Heart left ventricle (tissue), 16 donors: ENCODE measurements around the gene UBE4B. TPM values are rescaled to one million over a fixed set of nuclear protein-coding genes. Genes with fewer than 3 reads are reported as not detected.
"Not testable (repeated sequence)": the region's sequence is repeated elsewhere in the genome, so short reads cannot be mapped to it uniquely, and the experiment has no call there.

Experiments used
- ATAC-seq, 4 donors: fragments of 200-7000 bp; cut with Tn5 transposase; one replicate each; pipeline ENCODE4 v1.9.1; 2020 to 2022; ENCODE audit warnings: moderate library complexity in 4 of 4, mild to moderate bottlenecking in 3 of 4, moderate number of reproducible peaks in 1 of 4
- DNase-seq, 5 donors: peaks; one replicate each; pipeline ENCODE4 v3.0.0-alpha.2; 2020
- H3K27ac ChIP-seq, 12 donors: fragments of 200-600 bp; sonication (generic) in 4 of 12; one replicate each; pipeline versions ENCODE4 v1.5.0 to v1.8.0; 2016 to 2022; ENCODE audit warnings: mild to moderate bottlenecking in 2 of 12
- H3K27me3 ChIP-seq, 9 donors: fragments of 200-600 bp; sonication (generic) in 2 of 9; one replicate each; pipeline versions ENCODE4 v1.5.1 to v1.8.0; 2016 to 2022; ENCODE audit warnings: mild to moderate bottlenecking in 3 of 9
- H3K36me3 ChIP-seq, 9 donors: fragments of 200-600 bp; sonication (generic) in 2 of 9; one replicate each; pipeline versions ENCODE4 v1.5.0 to v1.8.0; 2018 to 2022; ENCODE audit warnings: mild to moderate bottlenecking in 2 of 9
- H3K4me1 ChIP-seq, 12 donors: fragments of 200-600 bp; sonication (generic) in 4 of 12; one replicate each; pipeline versions ENCODE4 v1.5.0 to v1.8.0; 2016 to 2022; ENCODE audit warnings: mild to moderate bottlenecking in 3 of 12
- H3K4me3 ChIP-seq, 12 donors: fragments of 200-600 bp; sonication (generic) in 4 of 12; one replicate each; pipeline versions ENCODE4 v1.5.0 to v1.8.0; 2017 to 2022; ENCODE audit warnings: mild to moderate bottlenecking in 9 of 12, moderate library complexity in 4 of 12
- H3K9me3 ChIP-seq, 12 donors: fragments of 200-600 bp; sonication (generic) in 4 of 12; one replicate each; pipeline versions ENCODE4 v1.5.0 to v1.8.0; 2016 to 2022; ENCODE audit warnings: mild to moderate bottlenecking in 1 of 12
- POLR2A ChIP-seq, 2 donors: fragments of 450-650 bp; IDR thresholded peaks; one replicate each; pipeline ENCODE4 v1.6.1; 2017; ENCODE audit warnings: antibody characterized with exemption in 2 of 2, mild to moderate bottlenecking in 2 of 2, moderate library complexity in 2 of 2
- WGBS, 4 donors: extraction: QIAGEN DNeasy Blood & Tissue Kit in 2 of 4; methylation state at CpG; one replicate each; pipeline versions ENCODE4 v1.1.5 to v1.1.7; 2013 to 2018; 5-methylcytosine and 5-hydroxymethylcytosine counted together
- intact Hi-C, 10 donors: fragments of 100-400 bp; cut with DNase I; formaldehyde crosslinking; loops; one replicate each; pipeline versions ENCODE4 v1.11.1 to v1.14.2; 2022
- polyA plus RNA-seq, 2 donors: library from polyadenylated mRNA; stranded (reverse); fragments of 200-250 nt; gene quantifications; one replicate each; pipeline ENCODE4 v1.2.3, GENCODE V29; 2013
- total RNA-seq, 9 donors: library from RNA; depleted of rRNA in 2 of 9; stranded (reverse); fragments of >200 nt in 2 of 9; fragmentation: NEBNext Ultra II Directional in 3 of 9; extraction: Animal tissue kit (Norgen Biotek cat#: 25700) in 3 of 9; gene quantifications; one replicate each; pipeline versions ENCODE4 v1.1.0 to v1.2.4, GENCODE V29; 2016 to 2023
- TF ChIP-seq, protein P1 (sequence below), 12 donors: fragments of 200-600 bp; sonication (generic) in 4 of 12; IDR thresholded peaks; one replicate each; pipeline versions ENCODE4 v1.5.0 to v1.8.0; 2018 to 2022; ENCODE audit warnings: antibody characterized with exemption in 12 of 12, mild to moderate bottlenecking in 5 of 12
- donor health status: ischemic (EF 13 %, LVEDD 7.1; RV severe dilation, severe dysfunction).
- donor health status: healthy with polysubstance abuse.
- donor health status: DM: no; HTN: yes; CAD: no.
- donor health status: DM: no; HTN: no; CAD: no.
- donor health status: ischemic (EF 25% LVEDD 6.9; RV normal size, moderate dysfunction).
- donor health status: ischemic (EF 25% LVEDD 5.7; RV mildly dilated, moderate dysfunction).
- donor health status: healthy.
- donor health status: DM: yes; HTN: yes; CAD: no.
- donor health status: ischemic (EF 35%, LVEDD 5.7; RV mildly dilated, moderate dysfunction).
- donor health status: nonischemic (EF 11% LVEDD 7.7; RV severe dilation, severe dysfunction).
- donor health status: DM: yes; HTN: yes; CAD: no.
- donor health status: PGD.
- donor health status: ischemic (EF 29% LVEDD 5.4; RV normal size, mild dysfunction).
- donor health status: nonischemic (EF 23%, LVEDD 6.1; RV moderate dilation, normal function).

Gene UBE4B
- total and polyA plus RNA-seq, 11 donors: 18.5 to 132 (median 67.3) TPM

DNA sequence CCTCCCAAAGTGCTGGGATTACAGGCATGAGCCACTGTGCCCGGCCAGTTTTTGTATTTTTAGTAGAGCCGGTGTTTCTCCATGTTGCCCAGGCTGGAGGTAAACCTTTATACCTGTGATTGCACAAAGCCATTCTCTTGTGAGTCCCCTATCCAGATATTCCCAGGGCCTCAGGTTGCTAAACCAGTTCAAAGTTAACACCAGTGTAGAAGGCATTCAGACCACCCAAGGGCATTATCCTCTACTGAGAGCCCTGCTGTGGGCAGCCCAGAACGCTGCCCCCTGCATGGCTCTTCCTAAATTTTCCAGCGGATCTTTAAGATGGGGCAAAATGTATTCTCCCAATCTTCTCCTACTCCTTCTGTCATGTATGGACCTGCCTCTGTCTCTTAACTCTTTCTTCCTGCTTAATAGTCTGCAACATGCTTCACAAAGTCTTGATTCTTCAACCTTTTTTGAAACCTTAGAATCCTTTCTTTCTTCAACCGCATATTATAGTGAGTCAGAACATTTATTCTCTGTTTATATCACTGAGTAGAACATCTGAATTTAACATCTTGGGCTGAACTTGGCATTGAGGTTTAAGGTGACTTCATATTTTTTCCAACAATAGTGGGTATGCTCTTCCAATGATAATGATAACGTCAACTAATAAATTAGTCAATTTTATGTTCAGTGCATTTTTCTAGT is 36.0 kb downstream of the UBE4B start:
- 83 to 84% (median 84%) methylated on average over 6 of the region's 6 CpGs for WGBS, 4 donors
- peaks cover 0 to 16% (median 8%) of the 10 kb centered on the region in 9 donors for H3K36me3 ChIP-seq
- ATAC-seq: no peak
- H3K9me3 ChIP-seq: no peaks in the 10 kb centered on the region
- TF ChIP-seq, protein P1, sequence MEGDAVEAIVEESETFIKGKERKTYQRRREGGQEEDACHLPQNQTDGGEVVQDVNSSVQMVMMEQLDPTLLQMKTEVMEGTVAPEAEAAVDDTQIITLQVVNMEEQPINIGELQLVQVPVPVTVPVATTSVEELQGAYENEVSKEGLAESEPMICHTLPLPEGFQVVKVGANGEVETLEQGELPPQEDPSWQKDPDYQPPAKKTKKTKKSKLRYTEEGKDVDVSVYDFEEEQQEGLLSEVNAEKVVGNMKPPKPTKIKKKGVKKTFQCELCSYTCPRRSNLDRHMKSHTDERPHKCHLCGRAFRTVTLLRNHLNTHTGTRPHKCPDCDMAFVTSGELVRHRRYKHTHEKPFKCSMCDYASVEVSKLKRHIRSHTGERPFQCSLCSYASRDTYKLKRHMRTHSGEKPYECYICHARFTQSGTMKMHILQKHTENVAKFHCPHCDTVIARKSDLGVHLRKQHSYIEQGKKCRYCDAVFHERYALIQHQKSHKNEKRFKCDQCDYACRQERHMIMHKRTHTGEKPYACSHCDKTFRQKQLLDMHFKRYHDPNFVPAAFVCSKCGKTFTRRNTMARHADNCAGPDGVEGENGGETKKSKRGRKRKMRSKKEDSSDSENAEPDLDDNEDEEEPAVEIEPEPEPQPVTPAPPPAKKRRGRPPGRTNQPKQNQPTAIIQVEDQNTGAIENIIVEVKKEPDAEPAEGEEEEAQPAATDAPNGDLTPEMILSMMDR (IDR thresholded peaks at IDR 0.05): no peak
- no peak for TF ChIP-seq POLR2A (IDR thresholded peaks at IDR 0.05)
- intact Hi-C loops: loop anchor here in 1 of 10 donors (5.0 kb wide), 1 partner anchor 39 kb away; no protein-coding TSS in a partner anchor
- H3K4me1 ChIP-seq: peaks cover 6 to 62% (median 38%) of the 10 kb centered on the region in 12 donors
- DNase-seq: no peak
- H3K4me3 ChIP-seq: no peak overlapping the region
- no peaks in the 10 kb centered on the region for H3K27me3 ChIP-seq
- peak overlapping the region in 7 of 12 donors; percentile 5 to 93 (median 46) for H3K27ac ChIP-seq

DNA sequence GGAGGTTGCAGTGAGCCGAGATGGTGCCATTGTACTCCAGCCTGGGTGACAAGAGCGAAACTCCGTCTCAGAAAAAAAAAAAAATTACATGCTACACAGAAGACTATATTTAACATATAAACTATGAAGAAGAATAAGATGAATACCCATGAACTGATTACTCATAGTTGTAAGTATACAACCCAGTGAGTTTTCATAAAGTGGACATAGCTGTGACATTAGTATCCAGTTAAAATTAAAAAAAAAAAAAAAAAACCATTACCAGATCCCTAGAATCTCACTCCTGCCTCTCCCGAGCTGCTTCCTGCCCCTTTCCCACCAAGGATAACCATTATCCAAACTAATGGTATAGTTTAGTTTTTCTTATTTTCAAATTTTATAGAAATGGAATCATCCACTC is 37.4 kb downstream of the UBE4B start:
- ATAC-seq: no peak
- Histone ChIP-seq H3K4me1 (peaks cover 5 to 58% (median 33%) of the 10 kb centered on the region in 12 donors), H3K4me3 (no peak overlapping the region), H3K9me3 (no peaks in the 10 kb centered on the region), H3K27ac (peak overlapping the region in 1 of 12 donors; percentile 85), H3K27me3 (no peaks in the 10 kb centered on the region), H3K36me3 (peaks cover 0 to 16% (median 8%) of the 10 kb centered on the region in 9 donors)
- intact Hi-C loops: no loop called here
- WGBS, 4 donors: 92 to 97% (median 94%) methylated on average over 4 of the region's 4 CpGs
- TF ChIP-seq, protein P1 (IDR thresholded peaks at IDR 0.05): no peak
- TF ChIP-seq POLR2A (IDR thresholded peaks at IDR 0.05): no peak
- DNase-seq: no peak

DNA sequence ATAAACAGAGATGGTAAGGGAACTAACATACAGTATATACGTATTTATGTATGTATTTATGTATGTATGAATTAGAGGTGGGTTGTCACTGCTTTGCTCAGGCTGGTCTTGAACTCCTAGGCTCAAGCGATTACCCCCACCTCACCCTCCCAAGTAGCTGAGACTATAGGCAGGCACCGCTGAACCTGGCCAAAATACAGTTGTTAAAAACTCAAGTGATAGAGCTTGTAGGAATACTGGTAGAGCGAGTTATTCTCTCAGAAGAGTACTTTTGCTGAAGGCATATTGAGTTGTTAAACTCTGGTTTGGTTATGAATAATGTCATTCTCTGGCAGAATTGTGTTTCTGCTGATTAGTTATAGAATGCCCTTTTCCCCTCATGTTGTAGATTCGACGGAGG is 38.9 kb downstream of the UBE4B start:
- Histone ChIP-seq H3K9me3 (no peaks in the 10 kb centered on the region), H3K27me3 (no peaks in the 10 kb centered on the region), H3K4me1 (peaks cover 0 to 45% (median 22%) of the 10 kb centered on the region in 12 donors), H3K36me3 (peaks cover 0 to 20% (median 8%) of the 10 kb centered on the region in 9 donors), H3K4me3 (no peak overlapping the region), H3K27ac (peak overlapping the region in 1 of 12 donors; percentile 4)
- no peak for TF ChIP-seq POLR2A (IDR thresholded peaks at IDR 0.05)
- TF ChIP-seq, protein P1 (IDR thresholded peaks at IDR 0.05): no peak
- ATAC-seq: no peak
- intact Hi-C loops: no loop called here
- no peak for DNase-seq
- WGBS, 4 donors: 85 to 94% (median 89%) methylated on average over 6 of the region's 6 CpGs

- 92 to 96% (median 93%) methylated on average over 7 of the region's 7 CpGs for WGBS, 4 donors
- DNase-seq, intact Hi-C loops, H3K27me3 ChIP-seq, ATAC-seq, H3K9me3 ChIP-seq, H3K4me3 ChIP-seq: not testable (repeated sequence)
- peaks cover 0 to 20% (median 12%) of the 10 kb centered on the region in 9 donors for H3K36me3 ChIP-seq
- H3K27ac ChIP-seq: peak overlapping the region in 1 of 12 donors; percentile 69
- H3K4me1 ChIP-seq: peaks cover 0 to 29% (median 14%) of the 10 kb centered on the region in 12 donors
Observed at GRCh38 chr1:10073371-10073770, 40.6 kb downstream of the UBE4B start.
